ENCODE results near the gene FBXO3.
"Not testable (repeated sequence)": the region's sequence is repeated elsewhere in the genome, so short reads cannot be mapped to it uniquely, and the experiment has no call there.

Gene FBXO3

GRCh38 chr11:33801821-33802193 lies 27.5 kb upstream of the FBXO3 start:
- no peak for TF ChIP-seq SUZ12 (IDR thresholded peaks at IDR 0.05; ENCODE audit: extremely low read depth, insufficient read depth, insufficient read length)
- TF ChIP-seq ZNF274 (IDR thresholded peaks at IDR 0.05; ENCODE audit: low read depth, low read length) = no peak
- TF ChIP-seq YY1 (IDR thresholded peaks at IDR 0.05; ENCODE audit: insufficient read depth, insufficient read length) = no peak
- no peak for DNase-seq (ENCODE audit: low read depth, low spot score)
- H3K4me1 ChIP-seq (ENCODE audit: insufficient read depth, insufficient read length) = no peaks in the 10 kb centered on the region
- H3K9ac ChIP-seq (ENCODE audit: insufficient read length, low read depth) = no peak overlapping the region
- peaks cover 37% of the 10 kb centered on the region for H3K27me3 ChIP-seq (ENCODE audit: insufficient read depth, insufficient read length)
- peak overlapping the region; percentile 44 for H3K4me3 ChIP-seq (ENCODE audit: insufficient read length, low read depth)
- no peaks in the 10 kb centered on the region for H3K36me3 ChIP-seq (ENCODE audit: insufficient read depth, insufficient read length, low read length)
- no peaks in the 10 kb centered on the region for H3K9me3 ChIP-seq (ENCODE audit: insufficient read depth, low read length)

GRCh38 chr11:33797879-33798278 lies 23.6 kb upstream of the FBXO3 start:
- no peak overlapping the region for H3K9ac ChIP-seq (ENCODE audit: insufficient read length, low read depth)
- peaks cover 41% of the 10 kb centered on the region for H3K27me3 ChIP-seq (ENCODE audit: insufficient read depth, insufficient read length)
- DNase-seq (ENCODE audit: low read depth, low spot score) = no peak
- H3K36me3 ChIP-seq (ENCODE audit: insufficient read depth, insufficient read length, low read length) = no peaks in the 10 kb centered on the region
- TF ChIP-seq ZNF274 (IDR thresholded peaks at IDR 0.05; ENCODE audit: low read depth, low read length) (no peak), SUZ12 (IDR thresholded peaks at IDR 0.05; ENCODE audit: extremely low read depth, insufficient read depth, insufficient read length) (no peak)
- no peak overlapping the region for H3K4me3 ChIP-seq (ENCODE audit: insufficient read length, low read depth)
- no peaks in the 10 kb centered on the region for H3K4me1 ChIP-seq (ENCODE audit: insufficient read depth, insufficient read length)
- H3K9me3 ChIP-seq (ENCODE audit: insufficient read depth, low read length) = no peaks in the 10 kb centered on the region

GRCh38 chr11:33790040-33790439 lies 15.7 kb upstream of the FBXO3 start:
- H3K4me1 ChIP-seq (ENCODE audit: insufficient read depth, insufficient read length) = no peaks in the 10 kb centered on the region
- H3K27me3 ChIP-seq (ENCODE audit: insufficient read depth, insufficient read length) = no peaks in the 10 kb centered on the region
- no peak overlapping the region for H3K4me3 ChIP-seq (ENCODE audit: insufficient read length, low read depth)
- no peaks in the 10 kb centered on the region for H3K36me3 ChIP-seq (ENCODE audit: insufficient read depth, insufficient read length, low read length)
- TF ChIP-seq ZNF274 (IDR thresholded peaks at IDR 0.05; ENCODE audit: low read depth, low read length) (no peak), YY1 (IDR thresholded peaks at IDR 0.05; ENCODE audit: insufficient read depth, insufficient read length) (no peak), SUZ12 (IDR thresholded peaks at IDR 0.05; ENCODE audit: extremely low read depth, insufficient read depth, insufficient read length) (no peak)
- H3K9ac ChIP-seq (ENCODE audit: insufficient read length, low read depth) = no peak overlapping the region
- no peaks in the 10 kb centered on the region for H3K9me3 ChIP-seq (ENCODE audit: insufficient read depth, low read length)
- no peak for DNase-seq (ENCODE audit: low read depth, low spot score)

- H3K9ac ChIP-seq (ENCODE audit: insufficient read length, low read depth); H3K9me3 ChIP-seq (ENCODE audit: insufficient read depth, low read length); H3K36me3 ChIP-seq (ENCODE audit: insufficient read depth, insufficient read length, low read length); H3K4me3 ChIP-seq (ENCODE audit: insufficient read length, low read depth); H3K27me3 ChIP-seq (ENCODE audit: insufficient read depth, insufficient read length); DNase-seq (ENCODE audit: low read depth, low spot score); H3K4me1 ChIP-seq (ENCODE audit: insufficient read depth, insufficient read length): not testable (repeated sequence)
Observed at GRCh38 chr11:33788095-33788494, 13.8 kb upstream of the FBXO3 start.

- TF ChIP-seq ZNF274 (IDR thresholded peaks at IDR 0.05; ENCODE audit: low read depth, low read length) = no peak
- TF ChIP-seq SUZ12 (IDR thresholded peaks at IDR 0.05; ENCODE audit: extremely low read depth, insufficient read depth, insufficient read length) = no peak
- TF ChIP-seq YY1 (IDR thresholded peaks at IDR 0.05; ENCODE audit: insufficient read depth, insufficient read length) = no peak
- Histone ChIP-seq H3K4me3 (ENCODE audit: insufficient read length, low read depth) (no peak overlapping the region), H3K36me3 (ENCODE audit: insufficient read depth, insufficient read length, low read length) (no peaks in the 10 kb centered on the region), H3K27me3 (ENCODE audit: insufficient read depth, insufficient read length) (no peaks in the 10 kb centered on the region), H3K4me1 (ENCODE audit: insufficient read depth, insufficient read length) (no peaks in the 10 kb centered on the region), H3K9me3 (ENCODE audit: insufficient read depth, low read length) (no peaks in the 10 kb centered on the region), H3K9ac (ENCODE audit: insufficient read length, low read depth) (no peak overlapping the region)
- no peak for DNase-seq (ENCODE audit: low read depth, low spot score)
Observed at GRCh38 chr11:33787076-33787475, 12.8 kb upstream of the FBXO3 start.

GRCh38 chr11:33785609-33786008 lies 11.3 kb upstream of the FBXO3 start:
- H3K36me3 ChIP-seq (ENCODE audit: insufficient read depth, insufficient read length, low read length) = no peaks in the 10 kb centered on the region
- H3K4me3 ChIP-seq (ENCODE audit: insufficient read length, low read depth) = no peak overlapping the region
- no peak for DNase-seq (ENCODE audit: low read depth, low spot score)
- H3K4me1 ChIP-seq (ENCODE audit: insufficient read depth, insufficient read length) = no peaks in the 10 kb centered on the region
- H3K9me3 ChIP-seq (ENCODE audit: insufficient read depth, low read length) = no peaks in the 10 kb centered on the region
- TF ChIP-seq ZNF274 (IDR thresholded peaks at IDR 0.05; ENCODE audit: low read depth, low read length) (no peak), SUZ12 (IDR thresholded peaks at IDR 0.05; ENCODE audit: extremely low read depth, insufficient read depth, insufficient read length) (no peak), YY1 (IDR thresholded peaks at IDR 0.05; ENCODE audit: insufficient read depth, insufficient read length) (no peak)
- no peaks in the 10 kb centered on the region for H3K27me3 ChIP-seq (ENCODE audit: insufficient read depth, insufficient read length)
- no peak overlapping the region for H3K9ac ChIP-seq (ENCODE audit: insufficient read length, low read depth)

GRCh38 chr11:33779849-33780528 lies 5.7 kb upstream of the FBXO3 start:
- Histone ChIP-seq H3K36me3 (ENCODE audit: insufficient read depth, insufficient read length, low read length) (no peaks in the 10 kb centered on the region), H3K9ac (ENCODE audit: insufficient read length, low read depth) (no peak overlapping the region), H3K27me3 (ENCODE audit: insufficient read depth, insufficient read length) (peaks cover 17% of the 10 kb centered on the region), H3K4me3 (ENCODE audit: insufficient read length, low read depth) (no peak overlapping the region), H3K9me3 (ENCODE audit: insufficient read depth, low read length) (no peaks in the 10 kb centered on the region), H3K4me1 (ENCODE audit: insufficient read depth, insufficient read length) (peaks cover 8% of the 10 kb centered on the region)
- no peak for TF ChIP-seq YY1 (IDR thresholded peaks at IDR 0.05; ENCODE audit: insufficient read depth, insufficient read length)
- no peak for TF ChIP-seq ZNF274 (IDR thresholded peaks at IDR 0.05; ENCODE audit: low read depth, low read length)
- no peak for TF ChIP-seq SUZ12 (IDR thresholded peaks at IDR 0.05; ENCODE audit: extremely low read depth, insufficient read depth, insufficient read length)
- DNase-seq (ENCODE audit: low read depth, low spot score) = no peak

GRCh38 chr11:33778675-33779074 lies 4.4 kb upstream of the FBXO3 start:
- Histone ChIP-seq H3K9me3 (ENCODE audit: insufficient read depth, low read length) (no peaks in the 10 kb centered on the region), H3K4me3 (ENCODE audit: insufficient read length, low read depth) (no peak overlapping the region), H3K9ac (ENCODE audit: insufficient read length, low read depth) (no peak overlapping the region), H3K4me1 (ENCODE audit: insufficient read depth, insufficient read length) (peaks cover 8% of the 10 kb centered on the region), H3K27me3 (ENCODE audit: insufficient read depth, insufficient read length) (peaks cover 28% of the 10 kb centered on the region), H3K36me3 (ENCODE audit: insufficient read depth, insufficient read length, low read length) (no peaks in the 10 kb centered on the region)
- DNase-seq (ENCODE audit: low read depth, low spot score) = no peak
- TF ChIP-seq SUZ12 (IDR thresholded peaks at IDR 0.05; ENCODE audit: extremely low read depth, insufficient read depth, insufficient read length) = no peak
- TF ChIP-seq ZNF274 (IDR thresholded peaks at IDR 0.05; ENCODE audit: low read depth, low read length) = no peak
- no peak for TF ChIP-seq YY1 (IDR thresholded peaks at IDR 0.05; ENCODE audit: insufficient read depth, insufficient read length)

Data from NT2/D1 (cell line).